Epidermal melanocyte (primary cell): ENCODE data around the gene OTUD7B.
"Not testable (repeated sequence)": the region's sequence is repeated elsewhere in the genome, so short reads cannot be mapped to it uniquely, and the experiment has no call there.

Experiments
- DNase-seq: peaks from one replicate; pipeline ENCODE4 v3.0.0; 2011; ENCODE audit warnings: low spot score; ENCODE audit not compliant: insufficient read length

Gene OTUD7B

GRCh38 chr1:150010393-150011115 lies at the start of gene OTUD7B:
TSS of gene OTUD7B (minus strand) at chr1:150010726. CDS start at chr1:149977510, 33,216 bp downstream.
- peak; percentile 69 for DNase-seq

GRCh38 chr1:150060260-150060659 lies 49.7 kb upstream of the OTUD7B start:
- DNase-seq = no peak

- no peak for DNase-seq
Measured at GRCh38 chr1:150056407-150056806, 45.9 kb upstream of the OTUD7B start.

- not testable (repeated sequence) for DNase-seq
Measured at GRCh38 chr1:150055507-150055906, 45.0 kb upstream of the OTUD7B start.

GRCh38 chr1:150053926-150054325 lies 43.4 kb upstream of the OTUD7B start:
- no peak for DNase-seq

GRCh38 chr1:150051905-150052412 lies 41.4 kb upstream of the OTUD7B start:
- not testable (repeated sequence) for DNase-seq

GRCh38 chr1:150051089-150051373 lies 40.5 kb upstream of the OTUD7B start:
- no peak for DNase-seq

- DNase-seq = no peak
Measured at GRCh38 chr1:150049926-150050325, 39.4 kb upstream of the OTUD7B start.

- DNase-seq = no peak
Measured at GRCh38 chr1:150034336-150034735, 23.8 kb upstream of the OTUD7B start.

GRCh38 chr1:150028322-150028721 lies 17.8 kb upstream of the OTUD7B start:
- no peak for DNase-seq

- no peak for DNase-seq
Measured at GRCh38 chr1:150024156-150024555, 13.6 kb upstream of the OTUD7B start.

GRCh38 chr1:150022357-150022756 lies 11.8 kb upstream of the OTUD7B start:
- no peak for DNase-seq

GRCh38 chr1:150021191-150021694 lies 10.7 kb upstream of the OTUD7B start:
- DNase-seq = no peak

GRCh38 chr1:150020711-150021110 lies 10.2 kb upstream of the OTUD7B start:
- no peak for DNase-seq

- DNase-seq = no peak
Measured at GRCh38 chr1:150018165-150018564, 7.6 kb upstream of the OTUD7B start.

GRCh38 chr1:150017206-150017750 lies 6.8 kb upstream of the OTUD7B start:
- DNase-seq = no peak

GRCh38 chr1:150015651-150016131 lies 5.2 kb upstream of the OTUD7B start:
- DNase-seq = peak; percentile 56

- no peak for DNase-seq
Measured at GRCh38 chr1:150012611-150013010, 2.1 kb upstream of the OTUD7B start.

GRCh38 chr1:150009604-150010392 lies 728 bp downstream of the OTUD7B start:
- DNase-seq = no peak

- no peak for DNase-seq
Measured at GRCh38 chr1:150008699-150009098, 1.8 kb downstream of the OTUD7B start.

GRCh38 chr1:150006881-150007421 lies 3.6 kb downstream of the OTUD7B start:
- no peak for DNase-seq

- no peak for DNase-seq
Measured at GRCh38 chr1:150005606-150006005, 4.9 kb downstream of the OTUD7B start.
